ENCODE data around the gene WNT3A.

GRCh38 chr1:227999056-227999930 lies 7.5 kb upstream of the WNT3A start:
- TF ChIP-seq CTCF (IDR thresholded peaks at IDR 0.05; ENCODE audit: low read depth, low read length) (peak; percentile 95), EZH2phosphoT487 (IDR thresholded peaks at IDR 0.05; ENCODE audit: low read depth) (no peak)
